HG03064 (cell line): Measurements from ENCODE around the gene CHST11.
"Not testable (repeated sequence)": the region's sequence is repeated elsewhere in the genome, so short reads cannot be mapped to it uniquely, and the experiment has no call there.

Experiments used
- ATAC-seq: cut with Tn5 transposase; IDR thresholded peaks from one replicate; pipeline ENCODE4 v1.9.1; 2021; ENCODE audit warnings: low read depth; ENCODE audit not compliant: unreplicated experiment

Gene CHST11

GRCh38 chr12:104598342-104599271, 141.9 kb downstream of the CHST11 start:
- no peak for ATAC-seq

GRCh38 chr12:104599272-104600035, 142.7 kb downstream of the CHST11 start:
- no peak for ATAC-seq

GRCh38 chr12:104600036-104600712, 143.4 kb downstream of the CHST11 start:
- no peak for ATAC-seq

- ATAC-seq, result no peak
Measured at GRCh38 chr12:104600790-104601739, 144.3 kb downstream of the CHST11 start.

GRCh38 chr12:104602406-104602805, 145.7 kb downstream of the CHST11 start:
- ATAC-seq, result no peak

GRCh38 chr12:104602896-104603295, 146.1 kb downstream of the CHST11 start:
- ATAC-seq, result no peak

GRCh38 chr12:104603545-104603973, 146.8 kb downstream of the CHST11 start:
- no peak for ATAC-seq

- peak; percentile 89 for ATAC-seq
Measured at GRCh38 chr12:104604070-104604994, 147.6 kb downstream of the CHST11 start.

- ATAC-seq, result no peak
Measured at GRCh38 chr12:104604995-104605675, 148.4 kb downstream of the CHST11 start.

GRCh38 chr12:104605685-104606084, 148.9 kb downstream of the CHST11 start:
- no peak for ATAC-seq

GRCh38 chr12:104608998-104609397, 152.2 kb downstream of the CHST11 start:
- ATAC-seq, result no peak

GRCh38 chr12:104609445-104609844, 152.7 kb downstream of the CHST11 start:
- no peak for ATAC-seq

- ATAC-seq, result no peak
Measured at GRCh38 chr12:104610513-104611235, 153.9 kb downstream of the CHST11 start.

- no peak for ATAC-seq
Measured at GRCh38 chr12:104611671-104612070, 154.9 kb downstream of the CHST11 start.

GRCh38 chr12:104613372-104613771, 156.6 kb downstream of the CHST11 start:
- not testable (repeated sequence) for ATAC-seq

GRCh38 chr12:104615048-104615561, 158.4 kb downstream of the CHST11 start:
- ATAC-seq, result no peak

- ATAC-seq, result no peak
Measured at GRCh38 chr12:104618691-104619090, 161.9 kb downstream of the CHST11 start.
